GM23338 (cell line): Measurements from ENCODE around the gene ANKRD11. TPM values are rescaled to one million over a fixed set of nuclear protein-coding genes. Genes with fewer than 3 reads are reported as not detected.

ENCODE experiments used
- ATAC-seq: fragments of 200-7000 bp; cut with Tn5 transposase; 3 replicates; pipeline ENCODE4 v1.9.1; 2020
- DNase-seq: peaks from one replicate; pipeline ENCODE4 v3.0.0-alpha.2; 2015; ENCODE audit warnings: low spot score
- H2AFZ ChIP-seq: fragments of 200-600 bp; sonication (generic); 2 replicates; pipeline ENCODE4 v1.8.0; 2016; ENCODE audit warnings: antibody characterized with exemption, mild to moderate bottlenecking, moderate library complexity
- H3F3A ChIP-seq: fragments of 200-600 bp; sonication (generic); replicated peaks from 2 replicates; pipeline ENCODE4 v1.8.0; 2017; ENCODE audit warnings: antibody characterized with exemption, mixed run types, low read depth
- H3K27ac ChIP-seq: fragments of 200-600 bp; sonication (generic); 2 replicates; pipeline ENCODE4 v1.6.1; 2016; ENCODE audit warnings: low read depth
- H3K27me3 ChIP-seq: fragments of 200-600 bp; sonication (generic); 2 replicates; pipeline ENCODE4 v1.8.0; 2016; ENCODE audit warnings: mild to moderate bottlenecking, mixed run types, moderate library complexity; ENCODE audit not compliant: insufficient read depth
- H3K36me3 ChIP-seq: fragments of 200-600 bp; sonication (generic); 2 replicates; pipeline ENCODE4 v1.8.0; 2016; ENCODE audit warnings: mild to moderate bottlenecking; ENCODE audit not compliant: insufficient read depth
- H3K4me1 ChIP-seq: fragments of 200-600 bp; sonication (generic); 2 replicates; pipeline ENCODE4 v1.8.0; 2016; ENCODE audit warnings: mild to moderate bottlenecking, moderate library complexity; ENCODE audit not compliant: insufficient read depth
- H3K4me2 ChIP-seq: fragments of 200-600 bp; sonication (generic); 2 replicates; pipeline ENCODE4 v1.7.1; 2017; ENCODE audit warnings: mixed run types
- H3K4me3 ChIP-seq: fragments of 200-600 bp; sonication (generic); 2 replicates; pipeline ENCODE4 v1.6.1; 2016; ENCODE audit warnings: mixed run types
- H3K79me2 ChIP-seq: fragments of 200-600 bp; sonication (generic); replicated peaks from 2 replicates; pipeline ENCODE4 v1.8.0; 2017; ENCODE audit warnings: mild to moderate bottlenecking; ENCODE audit not compliant: insufficient read depth
- H3K9me2 ChIP-seq: fragments of 200-600 bp; sonication (generic); 2 replicates; pipeline ENCODE4 v1.8.0; 2017; ENCODE audit not compliant: insufficient read depth
- H4K20me1 ChIP-seq: fragments of 200-600 bp; sonication (generic); replicated peaks from 2 replicates; pipeline ENCODE4 v1.8.0; 2017; ENCODE audit warnings: mild to moderate bottlenecking; ENCODE audit not compliant: insufficient read depth
- H3K27ac Mint-ChIP-seq: 2 replicates; pipeline ENCODE4 v1.8.0; 2020; ENCODE audit warnings: inconsistent platforms, mild to moderate bottlenecking, moderate library complexity, mixed read lengths
- H3K27me3 Mint-ChIP-seq: 3 replicates; pipeline ENCODE4 v1.8.0; 2022; ENCODE audit warnings: low read depth, mild to moderate bottlenecking, moderate library complexity, mixed read lengths, inconsistent platforms; ENCODE audit not compliant: insufficient read depth, poor library complexity
- H3K36me3 Mint-ChIP-seq: 3 replicates; pipeline ENCODE4 v1.8.0; 2021; ENCODE audit warnings: low read depth, mild to moderate bottlenecking, inconsistent platforms, moderate library complexity, mixed read lengths
- H3K4me1 Mint-ChIP-seq: 3 replicates; pipeline ENCODE4 v1.8.0; 2020; ENCODE audit warnings: mild to moderate bottlenecking, inconsistent platforms, mixed read lengths
- H3K4me3 Mint-ChIP-seq: 3 replicates; pipeline ENCODE4 v1.8.0; 2021; ENCODE audit warnings: moderate library complexity, mild to moderate bottlenecking, inconsistent platforms, mixed read lengths
- H3K9me3 Mint-ChIP-seq: 3 replicates; pipeline ENCODE4 v1.8.0; 2020; ENCODE audit warnings: moderate library complexity, mild to moderate bottlenecking, inconsistent platforms, mixed read lengths
- CTCF ChIP-seq, 2 experiments: fragments of 200-600 bp in 1 of 2; sonication (generic) in 1 of 2; conservative IDR thresholded peaks; 2 replicates each; pipeline versions ENCODE4 v1.5.1 to v1.6.1; 2016 to 2017; ENCODE audit warnings: antibody characterized with exemption in 2 of 2, low read depth in 2 of 2, mild to moderate bottlenecking in 2 of 2, moderate library complexity in 1 of 2
- ETS1 ChIP-seq: IDR thresholded peaks from 2 replicates; pipeline ENCODE4 v1.6.1; 2016; ENCODE audit warnings: antibody characterized with exemption
- EZH2 ChIP-seq: fragments of 200-600 bp; sonication (generic); IDR thresholded peaks from one replicate; pipeline ENCODE4 v1.8.0; 2017; ENCODE audit warnings: antibody characterized with exemption, mild to moderate bottlenecking, low read depth; ENCODE audit not compliant: unreplicated experiment
- JUNB ChIP-seq: IDR thresholded peaks from one replicate; pipeline ENCODE4 v1.6.1; 2016; ENCODE audit warnings: antibody characterized with exemption; ENCODE audit not compliant: unreplicated experiment
- NANOG ChIP-seq: IDR thresholded peaks from 2 replicates; pipeline ENCODE4 v1.6.1; 2016; ENCODE audit warnings: antibody characterized with exemption, borderline replicate concordance
- POLR2AphosphoS5 ChIP-seq: IDR thresholded peaks from 2 replicates; pipeline ENCODE4 v1.6.1; 2016; ENCODE audit warnings: antibody characterized with exemption, low read depth
- STAT1 ChIP-seq: IDR thresholded peaks from one replicate; pipeline ENCODE4 v1.6.1; 2016; ENCODE audit warnings: antibody characterized with exemption; ENCODE audit not compliant: unreplicated experiment
- ZNF114 ChIP-seq: fragments of 250-450 bp; sonication (Bioruptor Pico); IDR thresholded peaks from 2 replicates; pipeline ENCODE4 v1.5.0; 2020; ENCODE audit warnings: mild to moderate bottlenecking, moderate library complexity
- polyA plus RNA-seq: library from polyadenylated mRNA; unstranded; fragments of >200 nt; fragmentation: Nextera tagmentation; extraction: Ambion mirVana; gene quantifications from 2 replicates; pipeline ENCODE4 v1.2.1, GENCODE V29; 2016
- total RNA-seq: library from RNA; depleted of rRNA; stranded (reverse); fragments of >200 nt; shearing (Covaris generic); gene quantifications from 2 replicates; pipeline ENCODE4 v1.2.3, GENCODE V29; 2014

Gene ANKRD11
- total and polyA plus RNA-seq, 2 experiments from 2014 or later: 130 to 159 TPM

GRCh38 chr16:89531821-89532526, 41.6 kb upstream of the ANKRD11 start:
- H3K4me3 ChIP-seq: no peak overlapping the region
- no peak overlapping the region for H2AFZ ChIP-seq
- Mint-ChIP-seq H3K27ac (no peak overlapping the region), H3K27me3 (no peaks in the 10 kb centered on the region), H3K4me1 (no peaks in the 10 kb centered on the region), H3K4me3 (no peak overlapping the region), H3K9me3 (no peaks in the 10 kb centered on the region), H3K36me3 (peaks cover 79% of the 10 kb centered on the region)
- H3K27me3 ChIP-seq: no peaks in the 10 kb centered on the region
- H3K36me3 ChIP-seq: peaks cover 57% of the 10 kb centered on the region
- peaks cover 9% of the 10 kb centered on the region; the same call in 1 of the 2 replicates for H3K79me2 ChIP-seq
- ATAC-seq (no peak), DNase-seq (no peak)
- no peaks in the 10 kb centered on the region for H3K9me2 ChIP-seq
- peaks cover 3% of the 10 kb centered on the region; the same call in 1 of the 2 replicates for H3F3A ChIP-seq
- no peak overlapping the region for H3K4me2 ChIP-seq
- H3K4me1 ChIP-seq: no peaks in the 10 kb centered on the region
- TF ChIP-seq JUNB (no peak), CTCF (conservative IDR thresholded peaks at IDR 0.05; ENCODE audit: low read depth in 2 of 2) (no peak), ZNF114 (CRISPR knock-in tag) (no peak), EZH2 (no peak)
- peaks cover 11% of the 10 kb centered on the region for H4K20me1 ChIP-seq
- H3K27ac ChIP-seq: no peak overlapping the region

- no peaks in the 10 kb centered on the region for H3K4me1 Mint-ChIP-seq
- no peaks in the 10 kb centered on the region for H3K9me3 Mint-ChIP-seq
- H3K27ac Mint-ChIP-seq: no peak overlapping the region
- Histone ChIP-seq H4K20me1 (peaks cover 14% of the 10 kb centered on the region), H3K9me2 (no peaks in the 10 kb centered on the region), H3K4me3 (no peak overlapping the region), H3K27ac (no peak overlapping the region), H3K36me3 (peaks cover 66% of the 10 kb centered on the region), H3F3A (peaks cover 12% of the 10 kb centered on the region; the same call in 1 of the 2 replicates), H2AFZ (no peak overlapping the region), H3K4me1 (no peaks in the 10 kb centered on the region), H3K27me3 (no peaks in the 10 kb centered on the region), H3K79me2 (peaks cover 16% of the 10 kb centered on the region; the same call in 1 of the 2 replicates), H3K4me2 (no peak overlapping the region)
- no peaks in the 10 kb centered on the region for H3K27me3 Mint-ChIP-seq
- ATAC-seq: no peak
- no peak for DNase-seq
- no peak overlapping the region for H3K4me3 Mint-ChIP-seq
- peaks cover 85% of the 10 kb centered on the region for H3K36me3 Mint-ChIP-seq
- TF ChIP-seq STAT1: no peak
These were observed 40.3 kb upstream of the ANKRD11 start for GRCh38 chr16:89530401-89531381.

- H3K36me3 Mint-ChIP-seq: peaks cover 87% of the 10 kb centered on the region
- peaks cover 61% of the 10 kb centered on the region for H3K36me3 ChIP-seq
- H3F3A ChIP-seq: peaks cover 22% of the 10 kb centered on the region; the same call in 1 of the 2 replicates
- no peak overlapping the region for H3K4me3 ChIP-seq
- DNase-seq: no peak
- H3K4me2 ChIP-seq: no peak overlapping the region
- no peak overlapping the region for H2AFZ ChIP-seq
- no peaks in the 10 kb centered on the region for H3K9me2 ChIP-seq
- TF ChIP-seq POLR2AphosphoS5 (no peak), NANOG (no peak), ETS1 (no peak)
- no peak overlapping the region for H3K27ac Mint-ChIP-seq
- no peak overlapping the region for H3K27ac ChIP-seq
- H3K27me3 Mint-ChIP-seq: no peaks in the 10 kb centered on the region
- H3K9me3 Mint-ChIP-seq: no peaks in the 10 kb centered on the region
- no peak for ATAC-seq
- peaks cover 18% of the 10 kb centered on the region for H4K20me1 ChIP-seq
- H3K4me1 Mint-ChIP-seq: no peaks in the 10 kb centered on the region
- no peak overlapping the region for H3K4me3 Mint-ChIP-seq
- peaks cover 17% of the 10 kb centered on the region for H3K79me2 ChIP-seq
- no peaks in the 10 kb centered on the region for H3K27me3 ChIP-seq
- no peaks in the 10 kb centered on the region for H3K4me1 ChIP-seq
These were observed 38.7 kb upstream of the ANKRD11 start for GRCh38 chr16:89529097-89529496.
